Measurements from ENCODE around the gene SNX15. TPM values are rescaled to one million over a fixed set of nuclear protein-coding genes. Genes with fewer than 3 reads are reported as not detected.
"Not testable (repeated sequence)": the region's sequence is repeated elsewhere in the genome, so short reads cannot be mapped to it uniquely, and the experiment has no call there.

Gene SNX15
- total RNA-seq, 2 donors from 2014 or later = 23.4 to 25.2 TPM

DNA sequence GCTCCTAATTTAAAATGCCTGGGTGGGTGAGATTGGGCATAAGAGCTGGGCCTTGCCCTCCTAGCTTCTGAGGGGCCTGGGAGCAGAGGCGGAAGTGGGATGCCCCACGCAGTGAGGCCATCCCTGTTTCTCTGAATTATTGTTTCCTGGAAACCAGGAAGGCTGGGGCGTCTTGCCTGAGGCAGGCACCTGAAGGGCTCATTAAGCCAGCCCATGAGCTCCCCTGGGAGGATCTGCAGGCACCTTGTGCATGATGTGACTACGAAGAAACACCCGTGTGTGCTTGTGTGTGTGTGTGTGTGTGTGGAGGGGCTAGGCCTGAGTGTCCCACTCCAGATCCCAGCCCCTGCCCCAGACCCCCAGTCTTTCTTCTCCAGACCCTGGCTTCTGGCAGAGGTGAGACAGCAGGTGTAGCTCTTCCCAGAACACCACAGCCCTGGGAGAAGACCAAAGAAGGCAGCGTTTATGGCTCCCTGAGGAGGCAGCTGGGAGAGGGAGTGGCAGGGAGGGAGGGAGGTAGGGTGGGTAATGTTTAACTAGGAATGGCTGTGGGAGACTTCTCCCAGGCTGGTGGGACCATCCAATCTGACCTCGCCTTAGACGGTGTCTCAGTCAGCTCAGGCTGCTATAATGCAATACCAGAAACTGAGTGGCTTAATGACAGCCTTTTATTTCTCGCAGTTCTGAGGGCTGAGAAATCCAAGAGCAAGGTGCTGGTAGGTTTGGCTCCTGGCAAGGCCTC, 28.4 kb upstream of the SNX15 start:
- Histone ChIP-seq H3K4me1 (replicated peaks) (no peaks in the 10 kb centered on the region), H3K9me3 (no peaks in the 10 kb centered on the region), H3K27ac (no peak overlapping the region), H3K27me3 (replicated peaks; ENCODE audit: insufficient read depth) (no peaks in the 10 kb centered on the region), H3K36me3 (no peaks in the 10 kb centered on the region), H3K4me3 (no peak overlapping the region)
- intact Hi-C loops (cut with DNase I) = loop anchor here (5.0 kb wide), 1 partner anchor 152 kb away; no protein-coding TSS in a partner anchor
- TF ChIP-seq POLR2AphosphoS5 (IDR thresholded peaks at IDR 0.05) (no peak), POLR2A (IDR thresholded peaks at IDR 0.05) (no peak)
- TF ChIP-seq, protein P1, sequence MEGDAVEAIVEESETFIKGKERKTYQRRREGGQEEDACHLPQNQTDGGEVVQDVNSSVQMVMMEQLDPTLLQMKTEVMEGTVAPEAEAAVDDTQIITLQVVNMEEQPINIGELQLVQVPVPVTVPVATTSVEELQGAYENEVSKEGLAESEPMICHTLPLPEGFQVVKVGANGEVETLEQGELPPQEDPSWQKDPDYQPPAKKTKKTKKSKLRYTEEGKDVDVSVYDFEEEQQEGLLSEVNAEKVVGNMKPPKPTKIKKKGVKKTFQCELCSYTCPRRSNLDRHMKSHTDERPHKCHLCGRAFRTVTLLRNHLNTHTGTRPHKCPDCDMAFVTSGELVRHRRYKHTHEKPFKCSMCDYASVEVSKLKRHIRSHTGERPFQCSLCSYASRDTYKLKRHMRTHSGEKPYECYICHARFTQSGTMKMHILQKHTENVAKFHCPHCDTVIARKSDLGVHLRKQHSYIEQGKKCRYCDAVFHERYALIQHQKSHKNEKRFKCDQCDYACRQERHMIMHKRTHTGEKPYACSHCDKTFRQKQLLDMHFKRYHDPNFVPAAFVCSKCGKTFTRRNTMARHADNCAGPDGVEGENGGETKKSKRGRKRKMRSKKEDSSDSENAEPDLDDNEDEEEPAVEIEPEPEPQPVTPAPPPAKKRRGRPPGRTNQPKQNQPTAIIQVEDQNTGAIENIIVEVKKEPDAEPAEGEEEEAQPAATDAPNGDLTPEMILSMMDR (IDR thresholded peaks at IDR 0.05) = no peak
- no peak for DNase-seq (ENCODE audit: low spot score)
- 64% methylated on average over 9 of the region's 9 CpGs for WGBS

DNA sequence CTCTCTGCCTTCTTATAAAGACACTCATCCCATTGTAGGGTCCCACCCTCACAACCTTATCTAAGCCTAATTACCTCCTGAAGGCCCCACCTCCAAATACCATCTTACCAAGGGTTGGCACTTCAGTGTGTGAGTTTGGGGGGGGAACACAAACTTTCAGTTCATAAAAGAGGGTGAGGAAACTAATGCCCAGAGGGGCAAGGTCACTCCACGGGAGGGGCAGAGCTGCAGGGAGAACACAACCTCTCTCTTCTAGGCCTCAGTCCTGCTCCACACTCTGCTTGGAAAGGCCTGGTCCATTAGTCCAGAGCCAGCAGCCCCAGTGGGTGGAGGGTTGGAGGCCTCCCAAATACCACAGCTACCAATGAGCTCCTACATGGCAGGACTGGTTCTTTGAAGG, 27.8 kb upstream of the SNX15 start:
- Histone ChIP-seq H3K27ac (no peak overlapping the region), H3K9me3 (no peaks in the 10 kb centered on the region), H3K36me3 (no peaks in the 10 kb centered on the region), H3K4me1 (replicated peaks) (no peaks in the 10 kb centered on the region), H3K27me3 (replicated peaks; ENCODE audit: insufficient read depth) (no peaks in the 10 kb centered on the region), H3K4me3 (no peak overlapping the region)
- intact Hi-C loops (cut with DNase I) = loop anchor here (5.0 kb wide), 1 partner anchor 152 kb away; no protein-coding TSS in a partner anchor
- TF ChIP-seq POLR2AphosphoS5 (IDR thresholded peaks at IDR 0.05) = no peak
- TF ChIP-seq POLR2A (IDR thresholded peaks at IDR 0.05) = no peak
- TF ChIP-seq, protein P1 (IDR thresholded peaks at IDR 0.05) = no peak
- WGBS = 95% methylated on average over 1 of the region's 1 CpG
- DNase-seq (ENCODE audit: low spot score) = no peak

DNA sequence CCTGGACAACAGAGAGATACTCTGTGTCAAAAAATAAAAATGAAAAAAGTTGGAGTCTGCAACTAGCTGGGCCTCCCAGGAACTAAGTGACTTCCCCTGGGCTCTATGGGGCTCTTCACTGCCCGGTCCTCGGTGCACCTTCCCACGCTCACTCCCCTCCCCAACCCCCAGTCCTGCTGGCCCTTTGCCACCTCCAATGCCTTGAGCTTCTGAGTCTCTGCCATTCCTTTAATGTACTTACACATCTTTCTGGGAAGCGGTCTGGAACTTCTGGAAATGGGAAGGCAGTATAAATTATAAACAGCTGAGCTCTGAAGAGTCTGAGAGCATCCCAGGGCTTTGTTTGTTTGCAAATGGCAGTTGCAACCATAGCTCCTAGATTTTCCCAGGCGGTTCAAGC, 24.5 kb upstream of the SNX15 start:
- Histone ChIP-seq H3K36me3 (no peaks in the 10 kb centered on the region), H3K4me3 (no peak overlapping the region), H3K4me1 (replicated peaks) (no peaks in the 10 kb centered on the region), H3K9me3 (no peaks in the 10 kb centered on the region), H3K27me3 (replicated peaks; ENCODE audit: insufficient read depth) (no peaks in the 10 kb centered on the region), H3K27ac (no peak overlapping the region)
- no peak for DNase-seq (ENCODE audit: low spot score)
- WGBS = 72% methylated on average over 5 of the region's 5 CpGs
- TF ChIP-seq POLR2AphosphoS5 (IDR thresholded peaks at IDR 0.05) = no peak
- TF ChIP-seq, protein P1 (IDR thresholded peaks at IDR 0.05) = no peak
- intact Hi-C loops (cut with DNase I) = no loop called here

DNA sequence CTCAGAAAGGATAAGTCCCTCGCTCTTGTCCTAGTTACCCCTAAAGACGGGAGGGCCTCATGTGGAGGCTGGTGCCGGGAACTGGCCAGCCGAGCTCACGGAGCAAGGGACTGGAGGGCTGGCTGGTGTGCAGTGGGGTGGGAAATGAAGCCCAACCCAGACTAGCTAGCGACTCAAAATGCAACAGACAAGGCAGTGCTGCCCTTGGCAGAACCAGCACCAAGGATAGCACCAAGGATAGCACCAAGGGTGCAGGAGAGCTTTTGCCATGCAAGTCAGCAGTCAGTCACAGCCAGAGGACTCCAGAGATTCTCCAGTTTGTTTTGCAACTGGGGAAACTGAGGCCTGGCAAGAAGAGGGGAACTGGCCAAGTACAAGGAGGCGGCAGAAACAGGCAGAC, 24.0 kb upstream of the SNX15 start:
- TF ChIP-seq, protein P1 (IDR thresholded peaks at IDR 0.05) = no peak
- Histone ChIP-seq H3K27ac (no peak overlapping the region), H3K27me3 (replicated peaks; ENCODE audit: insufficient read depth) (no peaks in the 10 kb centered on the region), H3K4me1 (replicated peaks) (no peaks in the 10 kb centered on the region), H3K9me3 (no peaks in the 10 kb centered on the region), H3K36me3 (no peaks in the 10 kb centered on the region), H3K4me3 (no peak overlapping the region)
- DNase-seq (ENCODE audit: low spot score) = no peak
- WGBS = 52% methylated on average over 7 of the region's 7 CpGs
- intact Hi-C loops (cut with DNase I) = no loop called here

DNA sequence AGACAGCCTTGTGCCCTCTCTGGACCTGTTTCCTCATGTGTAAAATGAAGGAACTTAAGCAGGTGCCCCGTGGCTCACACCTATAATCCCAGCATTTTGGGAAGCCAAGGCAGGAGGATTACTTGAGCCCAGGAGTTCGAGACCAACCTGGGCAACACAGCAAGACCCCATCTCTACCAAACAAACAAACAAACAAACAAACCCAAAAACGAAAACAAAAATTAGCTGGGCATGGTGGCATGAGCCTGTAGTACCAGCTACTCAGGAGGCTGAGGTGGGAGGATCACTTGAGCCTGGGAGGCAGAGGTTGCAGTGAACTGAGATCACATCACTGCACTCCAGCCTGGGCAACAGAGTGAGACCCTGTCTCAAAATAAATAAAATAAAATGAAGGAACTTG, 23.3 kb upstream of the SNX15 start:
- H3K4me3 ChIP-seq; H3K9me3 ChIP-seq; H3K4me1 ChIP-seq (replicated peaks); H3K36me3 ChIP-seq; DNase-seq (ENCODE audit: low spot score); H3K27ac ChIP-seq; H3K27me3 ChIP-seq (replicated peaks; ENCODE audit: insufficient read depth); intact Hi-C loops (cut with DNase I): not testable (repeated sequence)
- 73% methylated on average over 3 of the region's 3 CpGs for WGBS

Data from prostate gland (tissue), 2 donors.